Measurements from ENCODE around the gene TTC24. TPM values are rescaled to one million over a fixed set of nuclear protein-coding genes. Genes with fewer than 3 reads are reported as not detected.
"Not testable (repeated sequence)": the region's sequence is repeated elsewhere in the genome, so short reads cannot be mapped to it uniquely, and the experiment has no call there.

TTC24 gene
- polyA plus RNA-seq, 6 donors from 2014 or later, result 2.4 to 4.5 (median 3.2) TPM; not detected in 1

DNA sequence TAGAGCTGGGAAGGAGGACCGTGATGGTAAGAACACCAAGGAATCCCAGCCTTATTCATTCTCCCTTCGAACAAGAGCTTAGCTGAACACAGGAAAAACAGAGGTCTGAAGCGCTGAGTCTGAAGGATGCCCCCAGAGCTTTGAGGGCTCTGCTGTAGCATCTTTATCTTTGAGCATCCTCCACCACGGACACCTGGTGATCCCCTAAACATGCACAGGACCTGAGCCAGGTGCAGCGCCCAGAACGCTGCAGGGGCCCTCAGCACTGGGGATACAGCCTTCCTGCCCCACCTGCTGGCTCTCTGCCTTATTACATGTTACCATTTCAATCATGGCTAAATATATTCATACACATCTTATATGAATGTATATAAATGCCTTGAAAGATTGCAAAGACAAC lies 29.5 kb downstream of the TTC24 start:
- Mint-ChIP-seq H3K4me1 (peaks cover 17 to 36% (median 20%) of the 10 kb centered on the region in 3 donors), H3K4me3 (no peak overlapping the region), H3K9me3 (no peaks in the 10 kb centered on the region), H3K27me3 (peaks cover 13 to 29% (median 14%) of the 10 kb centered on the region in 3 donors), H3K36me3 (no peaks in the 10 kb centered on the region), H3K27ac (peak overlapping the region in 2 of 6 donors; percentile 4 to 53)
- DNase-seq (peak; percentile 49), ATAC-seq (ENCODE audit: low read depth in 2 of 2) (peak; percentile 36 to 43)

- DNase-seq; ATAC-seq (ENCODE audit: low read depth in 2 of 2); H3K4me3 Mint-ChIP-seq; H3K36me3 Mint-ChIP-seq; H3K9me3 Mint-ChIP-seq; H3K27ac Mint-ChIP-seq: not testable (repeated sequence)
- H3K4me1 Mint-ChIP-seq, result peaks cover 17 to 34% (median 20%) of the 10 kb centered on the region in 3 donors
- H3K27me3 Mint-ChIP-seq, result peaks cover 18 to 39% (median 21%) of the 10 kb centered on the region in 3 donors
Observed at GRCh38 chr1:156610072-156610471, 30.5 kb downstream of the TTC24 start.

DNA sequence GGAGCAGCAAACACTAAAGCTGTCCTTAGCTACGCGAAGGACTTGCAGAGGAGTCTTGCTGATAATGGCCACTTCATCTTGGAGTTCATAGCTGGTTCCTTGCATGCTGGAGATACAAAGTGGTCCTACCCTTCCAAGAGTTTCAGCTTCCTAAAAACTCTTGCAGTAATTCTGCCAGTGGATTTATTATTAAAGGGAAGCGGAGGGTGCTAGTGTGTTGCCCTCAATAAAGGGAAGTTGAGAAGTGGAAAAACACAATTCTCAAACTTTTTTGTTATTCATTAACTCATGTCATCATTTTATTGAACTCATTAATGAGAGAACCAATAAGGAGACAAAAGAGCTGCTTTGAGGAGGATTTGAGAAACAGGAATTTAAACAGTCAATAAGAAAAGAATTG lies 33.1 kb downstream of the TTC24 start:
- peaks cover 10 to 14% (median 11%) of the 10 kb centered on the region in 3 donors for H3K4me1 Mint-ChIP-seq
- no peak overlapping the region for H3K4me3 Mint-ChIP-seq
- H3K27me3 Mint-ChIP-seq, result peaks cover 34 to 55% (median 34%) of the 10 kb centered on the region in 3 donors

DNA sequence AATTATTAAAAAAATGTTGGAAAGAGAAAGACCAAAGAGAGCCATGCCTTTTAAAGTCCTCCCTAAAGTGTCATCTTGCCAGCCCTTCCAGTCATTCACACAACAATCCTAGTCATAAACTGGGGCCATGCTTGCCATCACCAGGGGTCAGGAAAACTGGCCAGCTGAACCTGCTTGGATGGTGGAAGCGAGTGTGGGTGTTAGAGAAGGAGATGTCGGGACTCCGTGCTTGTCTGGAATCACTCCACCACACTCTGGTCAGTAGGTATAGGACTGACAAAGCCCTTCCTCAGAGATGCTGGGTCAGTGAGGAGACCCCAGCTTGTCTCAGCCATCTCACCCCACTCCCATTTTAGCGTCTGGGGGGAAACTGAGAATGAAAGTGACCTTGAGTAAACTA lies 36.4 kb downstream of the TTC24 start:
- Mint-ChIP-seq H3K27me3 (peaks cover 49 to 74% (median 60%) of the 10 kb centered on the region in 3 donors), H3K27ac (no peak overlapping the region), H3K9me3 (peaks cover 0 to 2% (median 0%) of the 10 kb centered on the region in 7 donors), H3K36me3 (no peaks in the 10 kb centered on the region), H3K4me3 (no peak overlapping the region), H3K4me1 (peaks cover 0 to 6% (median 5%) of the 10 kb centered on the region in 3 donors)
- no peak for DNase-seq
- ATAC-seq (ENCODE audit: low read depth in 2 of 2), result no peak

More for the DNA sequence above, 33.1 kb downstream of the TTC24 start:
- Mint-ChIP-seq H3K36me3 (no peaks in the 10 kb centered on the region), H3K27ac (no peak overlapping the region), H3K9me3 (peaks cover 0 to 2% (median 0%) of the 10 kb centered on the region in 7 donors)
- DNase-seq, result no peak
- no peak for ATAC-seq (ENCODE audit: low read depth in 2 of 2)

- H3K4me3 Mint-ChIP-seq, result no peak overlapping the region
- DNase-seq (no peak), ATAC-seq (ENCODE audit: low read depth in 2 of 2) (no peak)
- peaks cover 0 to 6% (median 5%) of the 10 kb centered on the region in 3 donors for H3K4me1 Mint-ChIP-seq
- peaks cover 52 to 74% (median 59%) of the 10 kb centered on the region in 3 donors for H3K27me3 Mint-ChIP-seq
- no peak overlapping the region for H3K27ac Mint-ChIP-seq
- H3K9me3 Mint-ChIP-seq, result peaks cover 0 to 2% (median 0%) of the 10 kb centered on the region in 7 donors
- no peaks in the 10 kb centered on the region for H3K36me3 Mint-ChIP-seq
Observed at GRCh38 chr1:156616463-156616862, 36.9 kb downstream of the TTC24 start.

DNA sequence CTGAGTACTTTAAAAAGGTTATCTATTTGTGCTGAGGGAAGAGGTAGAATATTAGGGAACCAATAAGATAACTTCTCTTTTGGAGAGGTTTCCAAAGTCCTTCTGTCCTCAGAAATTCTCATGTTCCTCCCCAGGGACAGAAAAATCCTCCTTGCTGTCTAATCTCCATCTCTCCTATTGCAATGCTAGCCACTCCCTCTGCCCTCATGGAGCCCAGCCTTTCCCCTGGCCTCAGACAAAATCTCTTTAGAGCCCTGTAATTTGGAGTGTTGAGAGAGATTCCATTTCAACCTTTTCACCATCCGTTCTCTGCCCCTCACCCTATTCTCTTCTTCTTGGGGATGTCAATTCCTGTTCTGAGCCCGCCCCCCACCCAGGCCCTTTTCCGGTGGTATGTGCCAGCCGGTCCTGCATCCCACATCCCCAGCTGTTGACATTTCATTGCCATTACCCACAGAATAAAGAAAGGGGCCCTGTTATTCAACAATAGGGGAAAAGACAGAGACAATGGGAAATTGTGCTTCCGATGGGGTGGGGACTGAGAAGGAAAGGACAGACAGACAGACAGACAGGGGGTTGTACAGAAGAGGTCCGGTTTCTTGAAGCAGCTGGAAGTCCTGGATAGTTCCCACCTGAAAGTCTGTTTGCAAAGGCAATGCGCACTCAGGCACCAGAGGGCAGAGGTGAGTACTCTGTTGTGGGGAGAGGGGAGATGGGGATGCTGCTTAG lies 39.5 kb downstream of the TTC24 start, which contains the start of gene HAPLN2:
Gene HAPLN2 (plus strand): TSS at position 563 of the 729 bp plus-strand sequence. CDS start 4,076 bp downstream, outside the sequence.
- no peak within 1 kb of the TSS for H3K27ac Mint-ChIP-seq
- DNase-seq (no peak), ATAC-seq (ENCODE audit: low read depth in 2 of 2) (peak; percentile 33 to 40)
- peaks cover 0 to 2% (median 0%) of the 10 kb centered on the region in 7 donors for H3K9me3 Mint-ChIP-seq
- no peak within 1 kb of the TSS for H3K4me3 Mint-ChIP-seq
- peaks cover 4 to 12% (median 5%) of the 10 kb centered on the region in 3 donors for H3K4me1 Mint-ChIP-seq
- H3K27me3 Mint-ChIP-seq, result peaks cover 54 to 76% (median 67%) of the 10 kb centered on the region in 3 donors
- no peaks in the 10 kb centered on the region for H3K36me3 Mint-ChIP-seq

GRCh38 chr1:156619582-156619955 lies 40.0 kb downstream of the TTC24 start:
- Mint-ChIP-seq H3K4me3 (no peak overlapping the region), H3K27me3 (peaks cover 54 to 76% (median 62%) of the 10 kb centered on the region in 3 donors), H3K4me1 (peaks cover 4 to 17% (median 7%) of the 10 kb centered on the region in 3 donors), H3K36me3 (no peaks in the 10 kb centered on the region), H3K27ac (no peak overlapping the region), H3K9me3 (peaks cover 0 to 2% (median 0%) of the 10 kb centered on the region in 7 donors)
- ATAC-seq (ENCODE audit: low read depth in 2 of 2) (no peak), DNase-seq (no peak)

DNA sequence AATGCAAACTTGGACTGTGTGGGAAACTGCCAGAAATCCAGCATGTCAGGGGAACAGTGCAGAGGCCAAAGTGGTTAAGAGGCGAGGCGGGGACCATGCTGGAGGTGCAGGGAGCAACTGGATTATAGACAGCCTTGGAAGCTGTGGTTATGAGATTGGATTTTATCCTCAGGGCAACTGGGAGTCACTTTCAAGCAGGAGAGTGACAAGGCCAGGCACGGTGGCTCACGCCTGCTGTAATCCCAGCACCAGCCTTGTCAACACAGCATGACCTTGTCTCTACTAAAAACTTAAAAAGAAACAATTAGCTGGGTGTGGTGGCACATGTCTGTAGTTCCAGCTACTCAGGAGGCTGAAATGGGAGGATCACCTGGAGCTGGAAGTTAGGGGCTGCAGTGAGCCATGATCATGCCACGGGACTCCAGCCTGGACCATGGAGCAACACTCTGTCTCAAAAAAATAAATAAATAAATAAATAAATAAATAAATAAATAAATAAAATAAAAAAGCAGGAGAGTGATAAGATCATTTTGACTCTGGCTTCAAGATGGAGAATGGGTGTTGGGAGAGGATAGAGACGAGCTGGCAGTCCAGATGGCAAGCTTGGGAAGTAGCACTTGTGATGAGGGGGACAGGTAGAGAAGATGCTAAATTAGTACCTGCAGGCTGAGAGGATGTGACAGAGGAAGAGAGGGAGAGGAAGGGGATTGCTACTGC lies 43.2 kb downstream of the TTC24 start:
- Mint-ChIP-seq H3K4me3 (peak overlapping the region in 7 of 8 donors; percentile 0 to 74 (median 50)), H3K27me3 (peaks cover 49 to 72% (median 58%) of the 10 kb centered on the region in 3 donors), H3K36me3 (no peaks in the 10 kb centered on the region), H3K27ac (no peak overlapping the region), H3K4me1 (peaks cover 13 to 27% (median 15%) of the 10 kb centered on the region in 3 donors), H3K9me3 (no peaks in the 10 kb centered on the region)
- ATAC-seq (ENCODE audit: low read depth in 2 of 2) (no peak), DNase-seq (no peak)

- H3K4me3 Mint-ChIP-seq, result peak overlapping the region; percentile 58 to 88 (median 74)
- H3K4me1 Mint-ChIP-seq, result peaks cover 13 to 27% (median 14%) of the 10 kb centered on the region in 3 donors
- peaks cover 46 to 78% (median 55%) of the 10 kb centered on the region in 3 donors for H3K27me3 Mint-ChIP-seq
- ATAC-seq (ENCODE audit: low read depth in 2 of 2) (peak; percentile 52 to 55), DNase-seq (no peak)
- H3K27ac Mint-ChIP-seq, result peak overlapping the region in 1 of 6 donors; percentile 83
- H3K36me3 Mint-ChIP-seq, result no peaks in the 10 kb centered on the region
- H3K9me3 Mint-ChIP-seq, result no peaks in the 10 kb centered on the region
Observed at GRCh38 chr1:156623946-156624813, 44.7 kb downstream of the TTC24 start.

DNA sequence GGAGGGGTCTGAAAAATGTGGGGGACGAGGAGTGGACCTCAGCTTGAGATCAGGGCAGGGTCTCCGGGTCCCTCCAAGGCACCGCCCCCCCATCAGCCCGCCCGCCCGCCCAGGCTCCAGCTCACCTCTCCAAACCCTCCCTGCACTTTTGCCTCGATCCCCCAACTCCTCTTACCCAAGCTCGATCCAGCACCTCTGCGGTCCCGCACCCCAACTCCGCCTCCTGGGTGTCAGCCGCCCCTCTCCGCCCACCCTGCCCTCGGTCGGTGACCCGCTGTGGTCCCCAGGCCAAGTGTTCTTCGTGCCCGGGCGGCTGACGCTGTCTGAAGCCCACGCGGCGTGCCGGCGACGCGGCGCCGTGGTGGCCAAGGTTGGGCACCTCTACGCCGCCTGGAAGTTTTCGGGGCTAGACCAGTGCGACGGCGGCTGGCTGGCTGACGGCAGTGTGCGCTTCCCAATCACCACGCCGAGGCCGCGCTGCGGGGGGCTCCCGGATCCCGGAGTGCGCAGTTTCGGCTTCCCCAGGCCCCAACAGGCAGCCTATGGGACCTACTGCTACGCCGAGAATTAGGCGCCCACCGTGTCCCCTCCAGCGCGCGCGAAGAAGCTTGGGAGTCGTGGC lies 45.4 kb downstream of the TTC24 start:
- no peaks in the 10 kb centered on the region for H3K9me3 Mint-ChIP-seq
- no peak for DNase-seq
- ATAC-seq (ENCODE audit: low read depth in 2 of 2), result peak; percentile 11 to 17
- H3K27ac Mint-ChIP-seq, result peak overlapping the region in 1 of 6 donors; percentile 69
- H3K36me3 Mint-ChIP-seq, result no peaks in the 10 kb centered on the region
- H3K27me3 Mint-ChIP-seq, result peaks cover 43 to 71% (median 53%) of the 10 kb centered on the region in 3 donors
- H3K4me1 Mint-ChIP-seq, result peaks cover 10 to 21% (median 13%) of the 10 kb centered on the region in 3 donors
- H3K4me3 Mint-ChIP-seq, result peak overlapping the region; percentile 10 to 88 (median 72)

GRCh38 chr1:156625436-156626078 lies 46.0 kb downstream of the TTC24 start:
- H3K27me3 Mint-ChIP-seq, result peaks cover 36 to 66% (median 48%) of the 10 kb centered on the region in 3 donors
- peak; percentile 72 for DNase-seq
- peak overlapping the region in 4 of 6 donors; percentile 0 to 73 (median 12) for H3K27ac Mint-ChIP-seq
- peak overlapping the region; percentile 37 to 91 (median 86) for H3K4me3 Mint-ChIP-seq
- H3K9me3 Mint-ChIP-seq, result no peaks in the 10 kb centered on the region
- peaks cover 10 to 21% (median 13%) of the 10 kb centered on the region in 3 donors for H3K4me1 Mint-ChIP-seq
- peak; percentile 59 to 62 for ATAC-seq (ENCODE audit: low read depth in 2 of 2)
- no peaks in the 10 kb centered on the region for H3K36me3 Mint-ChIP-seq

GRCh38 chr1:156626079-156626438 lies 46.5 kb downstream of the TTC24 start:
- H3K9me3 Mint-ChIP-seq, result no peaks in the 10 kb centered on the region
- DNase-seq (no peak), ATAC-seq (ENCODE audit: low read depth in 2 of 2) (no peak)
- H3K27ac Mint-ChIP-seq, result no peak overlapping the region
- peak overlapping the region in 6 of 8 donors; percentile 37 to 91 (median 86) for H3K4me3 Mint-ChIP-seq
- no peaks in the 10 kb centered on the region for H3K36me3 Mint-ChIP-seq
- peaks cover 37 to 66% (median 48%) of the 10 kb centered on the region in 3 donors for H3K27me3 Mint-ChIP-seq
- H3K4me1 Mint-ChIP-seq, result peaks cover 10 to 21% (median 13%) of the 10 kb centered on the region in 3 donors

Measured in naive B cell (primary cell).